K562 (cell line): ENCODE measurements around the gene POLR1A. TPM values are rescaled to one million over a fixed set of nuclear protein-coding genes. Genes with fewer than 3 reads are reported as not detected.

ENCODE experiments used
- ZBTB40 ChIP-seq, 2 experiments: fragments of 450-650 bp in 1 of 2; sonication (generic) in 1 of 2; formaldehyde crosslinking in 1 of 2; IDR thresholded peaks; 2 replicates each; pipeline versions ENCODE4 v1.7.1 to v1.9.0; 2016 to 2022; ENCODE audit warnings: inconsistent platforms in 1 of 2, mild to moderate bottlenecking in 1 of 2, missing genetic modification reagents in 1 of 2
- polyA plus RNA-seq, 8 experiments: library from polyadenylated mRNA; depleted of rRNA in 4 of 8; stranded (reverse) in 5 of 8; unstranded in 3 of 8; fragments of >200 nt; fragmentation: Nextera tagmentation in 2 of 8; fragmentation: Illumina TruSeq in 1 of 8; extraction: Ambion mirVana in 2 of 8; extraction: Trizol in 1 of 8; gene quantifications; 2 replicates each; pipeline versions ENCODE4 v1.2.1 to v1.2.3, GENCODE V29; 2011 to 2014; ENCODE audit warnings: inconsistent platforms in 1 of 8, missing spikeins in 1 of 8
- total RNA-seq, 7 experiments: library from RNA; depleted of rRNA in 6 of 7; stranded (reverse); fragments of >200 nt in 6 of 7; fragmentation: Illumina TruSeq in 2 of 7; extraction: Trizol in 2 of 7; gene quantifications; 2 replicates each; pipeline versions ENCODE4 v1.2.1 to v1.2.3, GENCODE V29; 2011 to 2021; ENCODE audit warnings: low replicate concordance in 1 of 7

POLR1A gene
- total and polyA plus RNA-seq, 9 of the 15 experiments (the other 6 are each of a cell fraction or from before 2014, with no cell fraction given): 3.0 to 72.1 (median 21.8) TPM

- no peak for TF ChIP-seq ZBTB40 (IDR thresholded peaks at IDR 0.05)
- no peak for TF ChIP-seq ZBTB40 (CRISPR knock-in tag; IDR thresholded peaks at IDR 0.05)
- TF ChIP-seq, all 486 proteins: peak for 62
Observed at GRCh38 chr2:86105252-86105968, at the start of gene POLR1A (continued).
